ENCODE measurements around the gene EP400. TPM values are rescaled to one million over a fixed set of nuclear protein-coding genes. Genes with fewer than 3 reads are reported as not detected.

Gene EP400
- total RNA-seq, 1 experiment from 2014 or later = 61.7 TPM

DNA sequence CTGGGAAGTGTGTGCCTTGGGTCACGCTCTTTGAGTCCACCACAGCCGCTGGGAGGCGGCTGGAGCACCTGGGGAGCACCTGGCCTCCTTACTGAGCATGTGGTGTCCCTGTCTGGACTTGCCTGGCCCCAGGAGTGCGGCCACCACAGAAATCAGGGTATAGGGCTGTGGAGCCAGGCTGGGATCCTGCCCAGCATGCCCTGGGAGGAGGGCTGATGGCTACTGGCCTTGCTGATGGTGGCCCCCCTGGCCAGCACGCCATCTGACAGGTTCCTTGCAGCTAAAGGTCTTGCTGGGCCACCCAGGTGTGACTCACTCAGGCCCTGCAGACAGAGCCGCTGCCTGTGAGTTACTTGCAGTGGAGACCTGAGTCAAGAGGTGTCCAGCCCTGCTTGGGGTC, 49.3 kb upstream of the EP400 start:
- no CpG with 5 or more reads among the region's 6 CpGs for WGBS (ENCODE audit: extremely low coverage, insufficient read length, low lambda C conversion rate)
- Histone ChIP-seq H2AFZ (ENCODE audit: low read length) (no peak overlapping the region), H3K4ac (ENCODE audit: low read depth, low read length) (no peak overlapping the region), H3K23me2 (ENCODE audit: insufficient read length, low read depth, low read length, poor library complexity, severe bottlenecking) (peaks cover 4% of the 10 kb centered on the region), H2BK120ac (ENCODE audit: low read depth, low read length, poor library complexity, severe bottlenecking) (no peak overlapping the region), H3K27me3 (ENCODE audit: insufficient read depth, low read length) (no peaks in the 10 kb centered on the region), H2AK5ac (ENCODE audit: insufficient read length, low read length) (no peak overlapping the region), H3K23ac (ENCODE audit: insufficient read length, low read depth, low read length) (no peak overlapping the region), H3K4me2 (ENCODE audit: insufficient read depth, insufficient read length, low read length) (no peak overlapping the region), H3K27ac (ENCODE audit: insufficient read length, low read depth, low read length) (no peak overlapping the region), H3K9ac (ENCODE audit: extremely low read depth, insufficient read length, low read length) (no peak overlapping the region), H4K91ac (ENCODE audit: insufficient read length, low read depth, low read length) (no peak overlapping the region), H3K9me3 (ENCODE audit: control insufficient read depth, low read depth, low read length) (no peaks in the 10 kb centered on the region), H2BK15ac (ENCODE audit: low read depth, low read length) (no peak overlapping the region), H3K79me2 (ENCODE audit: insufficient read depth, low read length) (no peaks in the 10 kb centered on the region; the same call in 1 of the 2 replicates), H3T11ph (ENCODE audit: low read length) (no peak overlapping the region), H3K4me1 (ENCODE audit: insufficient read depth, low read length) (no peaks in the 10 kb centered on the region), H4K8ac (replicated peaks; ENCODE audit: insufficient read length, low read depth, low read length) (no peak overlapping the region), H3K18ac (ENCODE audit: insufficient read length, low read depth, low read length) (no peak overlapping the region), H4K20me1 (ENCODE audit: control insufficient read depth, insufficient read depth, insufficient read length) (no peaks in the 10 kb centered on the region), H2BK20ac (ENCODE audit: low read depth, low read length, poor library complexity, severe bottlenecking) (no peak overlapping the region), H3K14ac (ENCODE audit: insufficient read depth, low read length) (no peak overlapping the region), H4K5ac (ENCODE audit: insufficient read length, low read depth, low read length) (no peak overlapping the region), H3K56ac (ENCODE audit: insufficient read length, low read depth, low read length) (no peak overlapping the region), H2BK12ac (ENCODE audit: insufficient read length, low read depth, low read length) (no peak overlapping the region), H3K79me1 (ENCODE audit: insufficient read depth, low read depth, low read length, poor library complexity, severe bottlenecking) (no peaks in the 10 kb centered on the region), H2BK5ac (ENCODE audit: insufficient read length, low read length) (no peak overlapping the region)
- DNase-seq = no peak
- Mint-ChIP-seq H3K4me3 (no peak overlapping the region), H3K9me3 (no peaks in the 10 kb centered on the region), H3K4me1 (peaks cover 6 to 18% of the 10 kb centered on the region in 2 experiments), H3K36me3 (ENCODE audit: insufficient read depth in 1 of 3, low read depth in 3 of 3) (peaks cover 9 to 16% (median 13%) of the 10 kb centered on the region in 3 experiments; a peak in 6 of 7 replicates), H3K27ac (peak overlapping the region in 2 of 3 experiments; percentile 64 to 73; a peak in 5 of 7 replicates), H3K27me3 (ENCODE audit: low read depth) (no peaks in the 10 kb centered on the region)
- TF ChIP-seq, protein P1, sequence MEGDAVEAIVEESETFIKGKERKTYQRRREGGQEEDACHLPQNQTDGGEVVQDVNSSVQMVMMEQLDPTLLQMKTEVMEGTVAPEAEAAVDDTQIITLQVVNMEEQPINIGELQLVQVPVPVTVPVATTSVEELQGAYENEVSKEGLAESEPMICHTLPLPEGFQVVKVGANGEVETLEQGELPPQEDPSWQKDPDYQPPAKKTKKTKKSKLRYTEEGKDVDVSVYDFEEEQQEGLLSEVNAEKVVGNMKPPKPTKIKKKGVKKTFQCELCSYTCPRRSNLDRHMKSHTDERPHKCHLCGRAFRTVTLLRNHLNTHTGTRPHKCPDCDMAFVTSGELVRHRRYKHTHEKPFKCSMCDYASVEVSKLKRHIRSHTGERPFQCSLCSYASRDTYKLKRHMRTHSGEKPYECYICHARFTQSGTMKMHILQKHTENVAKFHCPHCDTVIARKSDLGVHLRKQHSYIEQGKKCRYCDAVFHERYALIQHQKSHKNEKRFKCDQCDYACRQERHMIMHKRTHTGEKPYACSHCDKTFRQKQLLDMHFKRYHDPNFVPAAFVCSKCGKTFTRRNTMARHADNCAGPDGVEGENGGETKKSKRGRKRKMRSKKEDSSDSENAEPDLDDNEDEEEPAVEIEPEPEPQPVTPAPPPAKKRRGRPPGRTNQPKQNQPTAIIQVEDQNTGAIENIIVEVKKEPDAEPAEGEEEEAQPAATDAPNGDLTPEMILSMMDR (conservative IDR thresholded peaks at IDR 0.05) = no peak
